DMS53 treated with DMSO at 0.1 percent for 48 hours (cell line): ENCODE data around the gene ZBTB7B.
A peak's percentile ranks its signal among the peaks of the same experiment; 100 is the strongest.

ENCODE experiments used
- DNase-seq: peaks from one replicate; lab custom pipeline; 2025; ENCODE audit not compliant: unreplicated experiment; lab: John Stamatoyannopoulos, UW

ZBTB7B gene

GRCh38 chr1:155001675-155002463 lies 733 bp upstream of the ZBTB7B start:
- DNase-seq, result peak; percentile 93

- no peak for DNase-seq
Observed at GRCh38 chr1:155003227-155003765, 694 bp downstream of the ZBTB7B start.

- no peak for DNase-seq
Observed at GRCh38 chr1:155003766-155004351, 1.3 kb downstream of the ZBTB7B start.

GRCh38 chr1:155004352-155005075 lies 1.9 kb downstream of the ZBTB7B start:
- no peak for DNase-seq

GRCh38 chr1:155005076-155006011 lies 2.7 kb downstream of the ZBTB7B start:
- no peak for DNase-seq

- DNase-seq, result no peak
Observed at GRCh38 chr1:155006601-155007101, 4.0 kb downstream of the ZBTB7B start.

- no peak for DNase-seq
Observed at GRCh38 chr1:155007251-155007828, 4.7 kb downstream of the ZBTB7B start.

- DNase-seq, result no peak
Observed at GRCh38 chr1:155008015-155008941, 5.7 kb downstream of the ZBTB7B start.

GRCh38 chr1:155009221-155009711 lies 6.7 kb downstream of the ZBTB7B start:
- no peak for DNase-seq

- DNase-seq, result no peak
Observed at GRCh38 chr1:155009742-155010141, 7.1 kb downstream of the ZBTB7B start.

- no peak for DNase-seq
Observed at GRCh38 chr1:155010211-155010918, 7.8 kb downstream of the ZBTB7B start.

GRCh38 chr1:155011004-155011416 lies 8.4 kb downstream of the ZBTB7B start:
- DNase-seq, result no peak

- no peak for DNase-seq
Observed at GRCh38 chr1:155011437-155012025, 8.9 kb downstream of the ZBTB7B start.

GRCh38 chr1:155012026-155012546 lies 9.5 kb downstream of the ZBTB7B start:
- no peak for DNase-seq

GRCh38 chr1:155012776-155013602 lies 10.4 kb downstream of the ZBTB7B start:
- DNase-seq, result no peak

GRCh38 chr1:155013632-155014031 lies 11.0 kb downstream of the ZBTB7B start:
- no peak for DNase-seq
